GM18505 (cell line): ENCODE results near the gene IPO13.

ENCODE experiments used
- ATAC-seq: cut with Tn5 transposase; IDR thresholded peaks from one replicate; pipeline ENCODE4 v1.9.1; 2021; ENCODE audit not compliant: unreplicated experiment
- POLR2A ChIP-seq: IDR thresholded peaks from 4 replicates; pipeline ENCODE4 v1.6.1; 2011; ENCODE audit warnings: borderline replicate concordance; ENCODE audit not compliant: insufficient read depth, insufficient read length; ENCODE audit errors: extremely low read depth

Gene IPO13

DNA sequence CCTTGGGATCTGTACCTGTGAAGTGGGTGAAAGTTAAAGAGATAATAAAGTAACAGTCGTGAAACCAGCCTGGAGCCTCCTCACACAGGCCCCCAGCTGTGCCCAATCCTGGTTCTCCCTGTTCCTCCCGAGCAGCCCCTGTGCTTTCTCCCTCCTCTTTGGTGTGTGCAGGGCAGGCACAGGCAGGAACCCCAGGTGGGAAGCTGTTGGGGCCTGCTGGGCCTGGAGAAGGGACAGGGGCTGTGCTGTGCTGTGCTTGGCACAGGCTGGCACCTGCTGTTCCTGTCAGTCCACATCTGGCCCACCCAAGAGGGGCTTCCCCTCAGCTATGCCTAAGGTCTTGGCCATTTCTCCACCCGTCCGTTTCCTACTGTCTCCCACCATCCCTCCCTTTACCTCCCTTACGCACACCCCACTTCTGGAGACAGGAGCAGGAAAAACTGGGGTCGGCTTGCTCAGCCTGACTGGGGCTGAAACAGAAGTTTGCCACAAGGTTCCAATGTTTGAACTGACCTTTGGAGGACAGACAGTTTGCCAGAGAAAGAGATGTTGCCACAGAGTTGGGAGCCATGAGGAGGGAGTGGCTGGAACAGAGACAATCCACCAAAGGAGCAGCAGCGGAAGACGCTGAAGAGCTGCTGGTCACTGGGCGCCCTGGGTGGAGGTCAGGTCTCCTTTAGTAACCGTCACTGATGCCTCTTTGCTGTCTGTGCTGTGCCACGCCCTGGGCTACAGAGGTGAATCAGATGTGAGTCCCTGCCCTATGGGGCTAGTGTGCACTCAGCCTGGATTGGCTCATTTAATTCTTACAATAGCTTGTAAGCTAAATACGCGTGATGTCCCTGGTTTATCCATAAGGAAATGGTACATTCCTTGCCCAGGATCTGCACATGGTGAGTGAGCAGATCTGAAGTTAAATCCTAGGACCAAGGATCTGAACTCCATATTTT lies 31.9 kb upstream of the IPO13 start:
- ATAC-seq, result no peak
- TF ChIP-seq POLR2A, result no peak

DNA sequence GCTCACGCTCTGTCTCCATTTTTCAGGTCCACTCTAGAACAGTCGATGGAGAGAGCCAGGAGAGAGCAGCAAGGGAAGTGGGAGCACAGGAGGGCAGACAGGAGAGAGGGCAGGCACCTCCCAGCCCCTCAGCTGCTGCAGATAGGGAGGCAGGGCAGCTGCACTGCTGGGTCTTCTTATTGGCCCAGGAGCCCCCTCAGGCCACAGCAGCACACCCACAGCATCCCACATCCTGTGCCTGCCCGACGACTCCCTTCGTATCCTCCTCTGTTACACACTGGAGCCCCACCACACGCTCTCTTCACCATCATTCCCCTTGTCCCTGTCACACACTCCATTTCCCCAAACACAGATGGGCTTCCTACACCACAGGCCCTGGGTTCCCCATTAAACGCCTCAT lies 26.8 kb upstream of the IPO13 start:
- no peak for ATAC-seq
- no peak for TF ChIP-seq POLR2A

DNA sequence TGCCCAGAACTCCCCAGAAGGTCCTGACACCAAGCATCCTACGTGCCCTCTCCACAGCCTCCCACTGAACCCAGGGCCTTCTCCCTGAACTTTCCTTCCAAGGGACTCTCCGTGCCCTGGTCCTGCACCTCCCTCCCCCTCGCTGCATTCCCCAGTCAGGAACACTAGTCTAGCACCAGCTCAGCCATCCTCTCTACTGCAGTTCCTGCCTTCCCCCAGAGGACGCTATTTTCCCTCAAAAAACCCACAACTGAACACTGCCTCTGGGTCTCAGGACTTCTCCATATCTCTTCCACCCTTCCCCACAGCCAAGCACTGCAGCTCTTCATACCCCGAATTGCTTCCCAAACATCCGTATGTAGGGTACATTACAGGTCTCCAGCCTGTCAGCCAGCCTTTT lies 25.7 kb upstream of the IPO13 start:
- no peak for TF ChIP-seq POLR2A
- no peak for ATAC-seq

DNA sequence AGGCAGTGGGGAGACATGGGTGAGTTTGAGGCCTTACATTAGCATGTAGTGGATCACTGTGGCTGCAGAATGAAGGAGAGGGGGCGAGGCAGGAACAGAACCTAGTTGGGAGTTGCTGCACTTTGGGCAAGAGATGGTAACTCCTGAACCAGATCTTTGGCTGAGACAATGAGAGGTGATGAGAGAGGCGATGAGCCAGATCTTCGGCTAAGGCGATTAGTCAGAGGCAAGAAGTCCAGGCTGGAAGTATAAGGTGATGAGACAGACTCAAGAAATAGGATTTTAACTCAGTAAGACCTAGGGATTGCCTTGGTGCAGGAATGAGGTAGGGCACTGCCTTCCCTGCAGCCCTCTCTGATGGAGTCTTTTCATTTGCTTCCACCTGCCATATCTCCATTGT lies 22.2 kb upstream of the IPO13 start:
- no peak for ATAC-seq
- no peak for TF ChIP-seq POLR2A

DNA sequence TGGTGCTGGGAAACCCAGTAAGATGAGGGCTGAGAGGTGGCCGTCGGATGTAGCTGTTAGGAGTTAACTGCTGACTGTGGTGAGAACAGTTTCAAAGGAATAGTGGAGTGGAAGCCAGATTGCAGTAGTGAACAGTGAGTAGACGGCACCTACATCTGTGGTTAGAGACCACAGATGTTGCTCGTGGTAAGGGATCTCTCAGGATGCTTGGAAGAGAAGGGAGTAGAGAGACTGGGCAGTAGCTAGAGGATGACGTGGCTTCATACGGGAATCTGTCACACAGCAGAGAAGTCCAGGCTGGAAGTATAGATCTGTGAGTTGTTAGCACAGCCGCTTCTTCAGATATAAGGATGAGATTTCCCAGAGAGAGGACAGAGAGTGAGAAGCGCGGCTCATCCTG lies 20.9 kb upstream of the IPO13 start:
- no peak for TF ChIP-seq POLR2A
- no peak for ATAC-seq

DNA sequence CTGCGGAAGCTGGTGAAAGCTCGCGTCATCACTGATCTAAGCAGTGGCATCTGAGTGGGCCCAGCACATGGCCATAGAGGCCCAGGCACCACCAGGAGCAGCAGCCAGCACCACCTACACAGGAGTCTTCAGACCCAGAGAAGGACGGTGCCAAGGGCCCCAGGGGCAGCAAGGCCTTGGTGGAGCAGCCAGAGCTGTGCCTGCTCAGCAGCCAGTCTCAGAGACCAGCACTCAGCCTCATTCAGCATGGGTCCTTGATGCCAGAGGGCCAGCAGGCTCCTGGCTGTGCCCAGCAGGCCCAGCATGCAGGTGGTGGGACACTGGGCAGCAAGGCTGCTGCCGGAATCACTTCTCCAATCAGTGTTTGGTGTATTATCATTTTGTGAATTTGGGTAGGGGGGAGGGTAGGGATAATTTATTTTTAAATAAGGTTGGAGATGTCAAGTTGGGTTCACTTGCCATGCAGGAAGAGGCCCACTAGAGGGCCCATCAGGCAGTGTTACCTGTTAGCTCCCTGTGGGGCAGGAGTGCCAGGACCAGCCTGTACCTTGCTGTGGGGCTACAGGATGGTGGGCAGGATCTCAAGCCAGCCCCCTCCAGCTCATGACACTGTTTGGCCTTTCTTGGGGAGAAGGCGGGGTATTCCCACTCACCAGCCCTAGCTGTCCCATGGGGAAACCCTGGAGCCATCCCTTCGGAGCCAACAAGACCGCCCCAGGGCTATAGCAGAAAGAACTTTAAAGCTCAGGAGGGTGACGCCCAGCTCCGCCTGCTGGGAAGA lies 16.4 kb upstream of the IPO13 start:
- TF ChIP-seq POLR2A, result no peak
- ATAC-seq, result no peak

DNA sequence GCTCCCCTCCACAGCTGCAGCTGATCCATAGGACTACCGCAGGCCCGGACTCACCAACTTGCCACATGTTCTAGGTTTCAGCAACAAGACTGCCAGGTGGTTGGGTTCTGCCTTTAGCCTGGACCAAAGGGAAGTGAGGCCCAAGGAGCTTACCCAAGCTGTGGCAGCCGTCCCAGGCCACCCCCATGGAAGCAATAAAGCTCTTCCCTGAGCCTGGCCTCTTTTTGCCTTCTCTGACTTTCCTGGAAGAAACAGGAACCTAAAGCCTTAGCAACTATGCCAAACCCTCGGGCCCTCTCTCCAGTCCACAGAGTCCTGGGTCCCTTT lies 15.8 kb upstream of the IPO13 start:
- TF ChIP-seq POLR2A, result no peak
- no peak for ATAC-seq

DNA sequence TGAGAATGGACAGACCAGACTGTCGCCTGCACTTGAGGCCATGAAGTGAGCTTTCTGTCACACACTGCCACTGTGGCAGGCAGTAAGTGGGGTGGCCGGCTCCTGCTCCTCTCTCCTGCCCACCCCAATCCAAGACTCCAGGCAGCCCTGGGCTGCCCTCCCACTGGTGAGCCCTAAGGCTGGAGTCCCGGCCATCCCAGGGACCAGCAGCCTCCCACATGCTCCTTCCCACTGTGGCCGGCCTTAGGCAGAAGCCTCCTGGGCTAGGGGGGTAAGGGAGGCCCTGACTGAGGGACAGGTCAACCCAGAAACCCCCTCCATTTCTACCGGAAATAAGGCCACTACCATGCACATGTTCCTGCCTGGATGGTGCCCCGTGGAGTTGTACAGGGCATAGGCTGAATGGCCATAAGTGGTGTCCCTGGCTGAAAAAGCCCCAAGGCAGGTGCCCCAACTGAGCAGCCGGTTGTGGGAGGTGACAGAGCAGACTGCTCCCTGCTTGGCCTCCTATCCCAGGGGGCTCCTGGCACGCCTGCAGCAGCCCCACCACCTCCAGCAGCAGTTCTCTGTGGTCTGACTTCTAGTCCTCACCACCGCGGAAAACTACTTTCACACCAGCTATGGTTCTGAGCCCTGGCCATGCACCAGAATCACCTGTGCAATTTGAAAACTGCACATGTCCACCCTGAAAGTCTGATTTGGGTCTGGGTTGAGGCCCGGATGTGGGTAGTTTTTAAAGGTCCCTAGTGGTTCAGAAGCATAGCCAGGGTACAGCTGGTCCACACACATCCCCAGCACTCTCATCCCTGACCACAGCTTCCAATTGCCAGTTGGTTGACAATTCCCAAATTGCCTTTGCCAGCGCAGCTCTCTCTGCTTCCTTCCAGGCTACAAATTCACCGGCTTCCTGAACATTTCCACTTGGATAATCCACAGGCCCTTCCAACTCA lies 14.8 kb upstream of the IPO13 start:
- no peak for TF ChIP-seq POLR2A
- no peak for ATAC-seq

DNA sequence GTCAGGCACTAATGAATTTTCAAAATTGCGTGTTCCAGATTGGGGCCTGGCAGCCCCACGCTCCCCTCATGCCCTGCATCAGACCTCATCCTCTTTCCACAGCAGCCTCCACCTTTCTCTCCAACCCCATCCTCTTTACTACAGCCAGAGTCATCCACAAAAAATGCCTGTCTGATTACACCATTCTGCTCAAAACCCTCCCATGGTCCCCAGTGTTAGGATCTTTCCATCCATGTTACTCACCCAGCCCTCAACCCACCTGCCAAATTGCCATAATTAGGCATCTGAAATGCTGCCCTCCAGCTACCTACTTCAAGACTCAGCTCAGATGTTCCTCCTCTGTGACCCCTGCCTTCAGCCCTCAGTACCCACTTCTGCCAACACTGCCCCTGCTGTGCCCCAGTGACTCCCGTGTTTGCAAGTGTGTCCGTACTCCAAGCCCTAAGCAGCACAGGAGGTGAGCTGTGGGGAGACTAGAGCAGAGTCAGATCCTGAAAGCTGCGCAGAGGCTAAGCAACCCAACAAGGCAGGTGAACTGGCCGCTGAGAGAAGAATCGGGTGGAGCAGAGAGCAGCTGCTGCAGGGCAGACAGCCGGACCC lies 13.9 kb upstream of the IPO13 start:
- ATAC-seq, result no peak
- no peak for TF ChIP-seq POLR2A

DNA sequence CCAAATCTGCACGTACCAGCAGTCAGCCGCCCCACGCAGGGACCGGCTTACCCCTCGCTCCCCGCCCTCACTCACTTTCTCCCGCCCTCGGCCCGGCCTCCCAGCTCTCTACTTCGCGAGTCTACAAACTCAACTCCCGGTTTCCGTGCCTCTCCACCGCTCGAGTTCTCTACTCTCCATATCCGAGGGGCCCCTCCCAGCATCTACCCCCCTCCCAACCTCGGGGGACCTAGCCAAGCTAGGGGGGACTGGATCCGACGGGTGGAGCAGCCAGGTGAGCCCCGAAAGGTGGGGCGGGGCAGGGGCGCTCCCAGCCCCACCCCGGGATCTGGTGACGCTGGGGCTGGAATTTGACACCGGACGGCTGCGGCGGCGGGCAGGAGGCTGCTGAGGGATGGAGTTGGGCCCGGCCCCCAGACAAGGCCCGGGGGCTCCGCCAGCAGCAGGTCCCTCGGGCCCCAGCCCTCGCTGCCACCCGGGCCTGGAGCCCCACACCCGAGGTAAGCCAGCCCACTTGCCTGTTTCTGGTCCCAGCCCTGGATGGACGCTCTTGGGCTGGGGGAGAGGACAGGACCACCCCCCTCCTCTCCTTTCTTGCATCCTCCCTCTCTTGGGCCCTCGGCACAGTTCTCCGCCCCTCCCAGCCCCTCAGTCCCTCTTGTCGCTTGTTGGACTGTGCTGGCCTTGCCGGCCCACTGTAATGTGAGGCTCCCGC lies 13.2 kb upstream of the IPO13 start, which contains the start of gene ARTN:
Gene ARTN, plus strand, starts transcription at position 416 of the 715 bp plus-strand sequence. CDS start 1,856 bp downstream, outside the sequence.
- no peak for ATAC-seq
- no peak for TF ChIP-seq POLR2A

DNA sequence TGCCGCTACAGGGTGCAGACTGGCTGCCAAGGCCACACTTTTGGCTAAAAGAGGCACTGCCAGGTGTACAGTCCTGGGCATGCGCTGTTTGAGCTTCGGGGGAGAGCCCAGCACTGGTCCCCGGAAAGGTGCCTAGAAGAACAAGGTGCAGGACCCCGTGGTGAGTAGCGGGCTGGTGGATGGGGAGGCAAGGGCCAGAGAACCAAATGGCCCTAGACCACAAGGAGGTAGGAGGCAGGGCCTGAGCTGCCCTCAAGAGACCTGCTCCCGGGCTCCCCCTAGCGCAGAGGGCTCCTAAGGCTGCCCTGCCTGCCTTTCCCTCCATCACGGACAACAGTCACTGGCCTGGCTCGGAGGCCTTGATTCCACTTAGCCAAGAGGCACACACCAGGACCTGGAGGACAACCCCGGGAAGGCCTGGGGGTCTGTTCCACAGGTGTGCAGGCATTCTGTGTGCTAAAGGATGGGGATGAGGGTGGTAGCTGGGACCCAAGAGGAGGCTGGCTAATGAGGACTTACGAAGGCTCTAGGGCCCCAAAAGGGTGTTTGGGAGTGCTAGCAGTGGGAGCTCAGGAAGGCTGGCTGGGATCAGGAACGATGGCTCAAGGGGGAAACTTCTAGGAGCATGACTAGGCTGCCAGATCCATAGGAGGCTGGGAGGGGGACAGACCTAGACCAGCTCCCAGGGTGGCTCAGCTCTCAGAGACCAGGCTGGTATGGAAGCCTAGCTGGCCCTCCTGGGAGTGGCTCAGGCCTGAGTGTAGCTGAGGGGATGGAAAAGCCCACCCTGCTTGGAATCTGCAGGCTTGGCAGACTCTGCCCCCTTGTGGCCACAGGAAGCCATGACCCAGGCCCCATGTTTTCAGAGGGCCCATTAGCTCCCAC lies 12.4 kb upstream of the IPO13 start:
- TF ChIP-seq POLR2A, result no peak
- no peak for ATAC-seq

DNA sequence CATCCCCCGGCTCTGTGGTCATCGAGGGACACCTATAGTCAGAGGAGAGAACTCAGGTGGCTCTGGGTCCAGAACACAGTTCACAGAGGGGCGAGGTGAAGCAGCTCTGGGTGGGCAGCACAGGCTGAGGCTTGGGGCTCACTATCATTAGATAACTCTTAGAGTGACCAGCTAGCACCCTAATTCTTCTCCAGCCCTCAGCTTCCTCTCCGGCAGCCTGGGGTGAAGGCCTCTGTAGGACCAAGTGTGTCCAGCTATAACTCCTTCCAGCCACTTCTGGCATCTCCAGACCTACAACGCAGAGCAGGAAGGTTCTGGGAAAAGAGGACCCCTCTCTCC lies 11.8 kb upstream of the IPO13 start:
- TF ChIP-seq POLR2A, result no peak

More for the DNA sequence above, 11.8 kb upstream of the IPO13 start:
- ATAC-seq, result no peak
